Neural crest cell (in vitro differentiated cells): ENCODE measurements around the gene ABAT. TPM values are rescaled to one million over a fixed set of nuclear protein-coding genes. Genes with fewer than 3 reads are reported as not detected.

Experiments
- DNase-seq: peaks from one replicate; pipeline ENCODE4 v3.0.0; 2021; ENCODE audit warnings: low read depth, mixed read lengths, low spot score
- H3K27ac Mint-ChIP-seq: one replicate; pipeline ENCODE4 v1.8.0; 2021; ENCODE audit warnings: mild to moderate bottlenecking, mixed read lengths; ENCODE audit not compliant: unreplicated experiment
- H3K27me3 Mint-ChIP-seq: 2 replicates; pipeline ENCODE4 v1.8.0; 2021; ENCODE audit warnings: low read depth, mild to moderate bottlenecking, mixed read lengths
- H3K36me3 Mint-ChIP-seq: 2 replicates; pipeline ENCODE4 v1.8.0; 2021; ENCODE audit warnings: low read depth, mild to moderate bottlenecking, mixed read lengths
- H3K4me1 Mint-ChIP-seq: 2 replicates; pipeline ENCODE4 v1.8.0; 2021; ENCODE audit warnings: mixed read lengths
- H3K4me3 Mint-ChIP-seq: one replicate; pipeline ENCODE4 v1.8.0; 2021; ENCODE audit warnings: mild to moderate bottlenecking, mixed read lengths
- H3K9me3 Mint-ChIP-seq: 2 replicates; pipeline ENCODE4 v1.8.0; 2021; ENCODE audit warnings: mixed read lengths
- total RNA-seq: library from RNA; stranded (reverse); gene quantifications from 2 replicates; pipeline ENCODE4 v1.2.1, GENCODE V29; 2021
- TF ChIP-seq, protein P1 (sequence below): fragments of 200-600 bp; sonication (generic); conservative IDR thresholded peaks from 2 replicates; pipeline ENCODE4 v1.5.0; 2021; ENCODE audit warnings: antibody characterized with exemption, mild to moderate bottlenecking

Gene ABAT
- total RNA-seq, 1 donor from 2014 or later, result 35.2 TPM

DNA sequence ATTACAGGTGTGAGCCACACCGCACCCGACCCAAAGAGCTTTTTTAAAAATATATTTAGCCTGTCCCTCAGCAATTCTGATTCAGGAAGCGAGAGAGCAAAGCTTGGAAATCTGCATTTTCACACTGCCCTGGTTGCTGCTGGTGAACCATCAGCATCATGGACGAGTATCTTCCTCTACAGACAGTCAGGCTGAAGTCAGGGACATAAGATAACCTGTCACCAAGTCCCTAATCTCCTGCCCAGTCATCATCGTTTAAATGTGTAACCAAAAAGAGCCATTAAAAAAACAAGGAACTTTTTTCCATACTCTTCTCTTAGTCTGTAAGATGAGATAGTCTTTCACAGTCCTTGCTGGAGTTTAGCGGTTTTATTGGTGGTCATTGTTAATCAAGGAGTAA is 129.9 kb downstream of the ABAT start:
- no peak for DNase-seq
- Mint-ChIP-seq H3K27ac (no peak overlapping the region), H3K4me3 (no peak overlapping the region), H3K27me3 (no peaks in the 10 kb centered on the region), H3K4me1 (peaks cover under 1% of the 10 kb centered on the region), H3K9me3 (no peaks in the 10 kb centered on the region), H3K36me3 (peaks cover 4% of the 10 kb centered on the region)
- TF ChIP-seq, protein P1, sequence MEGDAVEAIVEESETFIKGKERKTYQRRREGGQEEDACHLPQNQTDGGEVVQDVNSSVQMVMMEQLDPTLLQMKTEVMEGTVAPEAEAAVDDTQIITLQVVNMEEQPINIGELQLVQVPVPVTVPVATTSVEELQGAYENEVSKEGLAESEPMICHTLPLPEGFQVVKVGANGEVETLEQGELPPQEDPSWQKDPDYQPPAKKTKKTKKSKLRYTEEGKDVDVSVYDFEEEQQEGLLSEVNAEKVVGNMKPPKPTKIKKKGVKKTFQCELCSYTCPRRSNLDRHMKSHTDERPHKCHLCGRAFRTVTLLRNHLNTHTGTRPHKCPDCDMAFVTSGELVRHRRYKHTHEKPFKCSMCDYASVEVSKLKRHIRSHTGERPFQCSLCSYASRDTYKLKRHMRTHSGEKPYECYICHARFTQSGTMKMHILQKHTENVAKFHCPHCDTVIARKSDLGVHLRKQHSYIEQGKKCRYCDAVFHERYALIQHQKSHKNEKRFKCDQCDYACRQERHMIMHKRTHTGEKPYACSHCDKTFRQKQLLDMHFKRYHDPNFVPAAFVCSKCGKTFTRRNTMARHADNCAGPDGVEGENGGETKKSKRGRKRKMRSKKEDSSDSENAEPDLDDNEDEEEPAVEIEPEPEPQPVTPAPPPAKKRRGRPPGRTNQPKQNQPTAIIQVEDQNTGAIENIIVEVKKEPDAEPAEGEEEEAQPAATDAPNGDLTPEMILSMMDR, result no peak

- no peak overlapping the region for H3K27ac Mint-ChIP-seq
Observed at GRCh38 chr16:8806272-8806983, 132.0 kb downstream of the ABAT start.

GRCh38 chr16:8807189-8807588 is 132.8 kb downstream of the ABAT start:
- TF ChIP-seq, protein P1, result no peak
- Mint-ChIP-seq H3K4me1 (no peaks in the 10 kb centered on the region), H3K27ac (no peak overlapping the region), H3K27me3 (no peaks in the 10 kb centered on the region), H3K4me3 (no peak overlapping the region), H3K9me3 (no peaks in the 10 kb centered on the region), H3K36me3 (peaks cover 6% of the 10 kb centered on the region)
- no peak for DNase-seq

More at GRCh38 chr16:8806272-8806983, 132.0 kb downstream of the ABAT start:
- Mint-ChIP-seq H3K27me3 (no peaks in the 10 kb centered on the region), H3K36me3 (peaks cover 4% of the 10 kb centered on the region), H3K4me1 (no peaks in the 10 kb centered on the region), H3K9me3 (no peaks in the 10 kb centered on the region), H3K4me3 (no peak overlapping the region)
- DNase-seq, result no peak
- TF ChIP-seq, protein P1, result no peak

- Mint-ChIP-seq H3K36me3 (peaks cover 9% of the 10 kb centered on the region), H3K4me3 (no peak overlapping the region), H3K27me3 (no peaks in the 10 kb centered on the region), H3K9me3 (no peaks in the 10 kb centered on the region), H3K4me1 (no peaks in the 10 kb centered on the region), H3K27ac (no peak overlapping the region)
- no peak for DNase-seq
- TF ChIP-seq, protein P1, result no peak
Observed at GRCh38 chr16:8808009-8808408, 133.6 kb downstream of the ABAT start.

GRCh38 chr16:8808613-8809353 is 134.4 kb downstream of the ABAT start:
- TF ChIP-seq, protein P1, result no peak
- Mint-ChIP-seq H3K4me3 (no peak overlapping the region), H3K36me3 (peaks cover 9% of the 10 kb centered on the region), H3K4me1 (no peaks in the 10 kb centered on the region), H3K9me3 (no peaks in the 10 kb centered on the region), H3K27me3 (no peaks in the 10 kb centered on the region), H3K27ac (no peak overlapping the region)
- DNase-seq, result no peak
